ENCODE measurements around the gene TGIF1.

The TGIF1 gene

GRCh38 chr18:3489462-3489861 is 39.5 kb downstream of the TGIF1 start:
- DNase-seq: no peak

DNA sequence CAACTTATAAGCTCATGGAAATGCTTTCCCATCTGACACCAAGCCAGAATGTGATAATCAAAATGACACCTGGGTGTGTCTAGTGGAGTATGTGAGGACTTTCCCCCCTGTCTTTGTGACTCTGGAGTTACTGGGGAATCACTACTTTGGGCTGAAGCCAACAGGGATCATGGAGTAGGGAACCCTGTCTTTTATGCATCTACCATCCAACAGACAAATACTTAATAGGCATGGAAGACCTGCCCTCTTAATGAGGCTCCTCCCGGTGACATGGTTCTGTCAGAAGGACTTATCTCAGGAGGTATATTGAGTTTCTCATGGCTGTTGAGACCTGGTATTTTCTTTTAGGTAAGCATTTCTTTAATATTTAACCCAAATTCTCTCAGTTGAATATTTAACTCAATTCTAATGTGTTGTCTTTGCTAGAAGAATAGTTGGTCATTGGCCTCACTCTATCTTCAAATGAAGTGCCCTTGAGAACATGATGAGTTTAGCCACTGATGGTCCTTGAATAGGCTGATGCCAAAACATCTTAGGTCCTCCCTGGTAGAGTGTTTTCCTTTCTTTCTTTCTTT is 42.1 kb downstream of the TGIF1 start:
- DNase-seq: no peak

- DNase-seq: no peak
Measured at GRCh38 chr18:3492721-3493120, 42.7 kb downstream of the TGIF1 start.

GRCh38 chr18:3493501-3494244 is 43.7 kb downstream of the TGIF1 start:
- DNase-seq: no peak

DNA sequence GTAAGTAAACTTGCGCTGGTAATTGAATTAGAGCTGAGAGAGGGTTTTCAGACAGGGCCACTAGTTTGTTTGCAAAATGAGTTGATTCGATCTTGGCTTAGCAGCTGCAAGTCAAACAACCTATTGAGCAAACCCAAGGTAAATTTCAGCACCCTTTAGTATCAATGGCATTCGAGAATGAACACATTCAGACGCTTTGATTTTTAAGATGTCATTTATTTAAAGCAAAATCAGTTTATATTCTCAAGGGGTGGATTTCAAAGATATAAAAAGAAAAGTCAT is 44.2 kb downstream of the TGIF1 start:
- no peak for DNase-seq

GRCh38 chr18:3494569-3494968 is 44.6 kb downstream of the TGIF1 start:
- DNase-seq: no peak

- DNase-seq: peak; percentile 14
Measured at GRCh38 chr18:3495691-3496430, 45.9 kb downstream of the TGIF1 start.

- no peak for DNase-seq
Measured at GRCh38 chr18:3498698-3499471, 48.9 kb downstream of the TGIF1 start.

DNA sequence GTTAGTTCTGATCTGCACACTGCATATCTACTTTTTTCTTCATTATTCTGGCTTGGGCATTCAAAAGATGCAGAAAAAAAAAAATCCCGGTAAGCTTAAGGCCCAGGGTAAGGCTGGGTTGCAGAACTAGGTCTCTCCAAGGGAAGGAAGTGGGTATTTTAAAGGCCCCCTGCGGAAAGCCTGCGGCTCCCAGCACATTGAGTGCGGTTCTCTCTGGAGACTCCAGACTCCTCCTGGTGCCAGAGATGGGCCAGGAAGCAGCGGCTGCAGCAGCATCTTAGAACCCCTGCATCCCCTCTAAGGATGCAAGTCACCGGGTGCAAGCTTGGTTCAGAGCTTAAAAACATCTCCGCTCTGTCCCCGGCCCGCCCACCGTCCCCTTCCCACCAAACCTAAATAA is 49.5 kb downstream of the TGIF1 start:
- DNase-seq: no peak

DNA sequence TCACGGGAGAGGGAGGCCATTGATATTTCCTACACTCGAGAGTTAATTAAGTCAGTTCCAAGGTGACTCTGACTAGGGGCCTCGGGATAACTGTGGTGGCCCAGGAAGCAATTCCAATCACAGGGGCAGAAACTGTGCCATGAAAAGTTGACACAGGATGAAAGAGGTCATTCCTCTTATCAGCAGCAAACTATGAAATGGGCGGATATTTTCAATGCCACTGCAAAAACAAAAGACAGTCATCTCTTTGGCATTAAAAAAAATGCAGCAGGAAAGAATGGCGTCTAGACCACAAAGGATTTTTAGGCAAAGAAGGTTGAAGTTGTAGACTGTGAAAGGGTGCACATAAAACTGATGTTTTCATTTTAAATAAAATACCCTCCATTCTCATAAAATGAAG is 50.0 kb downstream of the TGIF1 start:
- DNase-seq: no peak

- DNase-seq: no peak
Measured at GRCh38 chr18:3502650-3503049, 52.7 kb downstream of the TGIF1 start.

GRCh38 chr18:3504637-3505036 is 54.7 kb downstream of the TGIF1 start:
- no peak for DNase-seq

GRCh38 chr18:3508576-3509549 is 58.9 kb downstream of the TGIF1 start:
- no peak for DNase-seq

Data from CD4-positive, alpha-beta T cell treated with Interleukin-21 for 1 hour (primary cell).